Right ventricle myocardium inferior (tissue), 1 donor: ENCODE measurements around the gene KIAA1958. TPM values are rescaled to one million over a fixed set of nuclear protein-coding genes. Genes with fewer than 3 reads are reported as not detected.
A peak's percentile ranks its signal among the peaks of the same experiment; 100 is the strongest.

ENCODE experiments used
- ATAC-seq: fragments of 200-7000 bp; cut with Tn5 transposase; one replicate; pipeline ENCODE4 v1.9.1; 2020; ENCODE audit warnings: mild to moderate bottlenecking, moderate library complexity
- DNase-seq: peaks from one replicate; pipeline ENCODE4 v3.0.0; 2021; ENCODE audit errors: missing footprints
- intact Hi-C: fragments of 100-400 bp; cut with DNase I; formaldehyde crosslinking; loops from one replicate; pipeline ENCODE4 v1.11.0; 2022
- total RNA-seq: library from RNA; stranded (reverse); fragmentation: NEBNext Ultra II Directional; extraction: Animal tissue kit (Norgen Biotek cat#: 25700); gene quantifications from one replicate; pipeline ENCODE4 v1.2.1, GENCODE V29; 2021
- donor health status: DM: no; HTN: yes; CAD: no; lungs with severe emphysema.

The KIAA1958 gene
- total RNA-seq, 1 donor from 2014 or later = 5.0 TPM

- intact Hi-C loops = no loop called here
- DNase-seq (peak; percentile 85), ATAC-seq (peak; percentile 35)
These were observed 576 bp downstream of the KIAA1958 start for GRCh38 chr9:112487008-112487798.

DNA sequence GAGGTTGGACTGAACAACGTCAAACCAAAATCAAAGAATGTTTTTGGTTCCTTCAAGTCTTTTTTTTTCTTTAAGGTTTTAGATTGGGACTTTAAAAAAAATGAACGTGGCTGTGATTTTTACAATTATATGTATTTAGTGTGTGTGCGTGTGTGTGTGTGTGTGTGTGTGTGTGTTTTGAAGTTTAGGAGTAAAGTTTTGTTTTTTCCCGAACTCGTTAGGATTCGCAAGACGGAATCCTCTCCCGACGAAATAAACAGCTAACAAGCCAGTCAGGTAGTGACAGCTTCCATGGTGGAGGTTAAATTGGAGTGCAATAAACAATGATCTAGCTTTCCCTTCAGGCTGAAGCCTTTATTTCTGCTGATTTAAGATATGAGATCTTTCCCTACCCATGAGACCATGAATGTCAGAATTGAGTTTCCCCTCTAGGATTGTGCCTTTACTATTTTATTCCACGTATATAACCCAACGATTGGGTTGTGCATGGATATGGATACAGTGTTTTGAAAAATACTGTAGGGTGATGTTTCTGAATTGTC, 1.2 kb downstream of the KIAA1958 start:
- ATAC-seq (no peak), DNase-seq (no peak)
- intact Hi-C loops = no loop called here

DNA sequence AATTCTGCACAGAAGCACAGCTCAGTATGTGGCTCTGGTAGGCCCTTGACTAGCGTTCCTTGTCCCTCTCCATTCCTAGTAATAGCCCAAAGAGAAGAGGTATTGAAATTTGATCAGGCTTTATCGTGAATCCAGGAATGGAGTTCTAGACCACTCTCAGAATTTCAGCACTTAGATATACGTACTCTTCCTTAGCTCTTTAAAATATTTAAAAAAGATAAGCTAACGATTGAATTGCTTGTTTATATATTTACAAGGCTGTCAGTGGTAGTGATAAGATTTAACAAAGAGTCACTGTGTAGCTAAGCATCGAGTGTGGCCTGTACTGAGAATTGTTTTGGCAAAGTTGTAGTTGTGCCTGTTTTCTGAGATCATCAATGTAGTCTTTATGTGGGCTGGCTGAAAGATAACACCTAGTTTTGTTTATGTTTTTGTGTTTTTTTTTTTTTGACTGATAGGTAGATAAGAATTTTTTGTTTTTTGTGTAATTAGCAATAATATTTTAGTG, 2.5 kb downstream of the KIAA1958 start:
- no peak for DNase-seq
- intact Hi-C loops = no loop called here
- no peak for ATAC-seq

- no peak for DNase-seq
- no peak for ATAC-seq
- intact Hi-C loops = no loop called here
These were observed 3.4 kb downstream of the KIAA1958 start for GRCh38 chr9:112489876-112490666.

- ATAC-seq (no peak), DNase-seq (no peak)
- intact Hi-C loops = no loop called here
These were observed 6.9 kb downstream of the KIAA1958 start for GRCh38 chr9:112493393-112494137.

DNA sequence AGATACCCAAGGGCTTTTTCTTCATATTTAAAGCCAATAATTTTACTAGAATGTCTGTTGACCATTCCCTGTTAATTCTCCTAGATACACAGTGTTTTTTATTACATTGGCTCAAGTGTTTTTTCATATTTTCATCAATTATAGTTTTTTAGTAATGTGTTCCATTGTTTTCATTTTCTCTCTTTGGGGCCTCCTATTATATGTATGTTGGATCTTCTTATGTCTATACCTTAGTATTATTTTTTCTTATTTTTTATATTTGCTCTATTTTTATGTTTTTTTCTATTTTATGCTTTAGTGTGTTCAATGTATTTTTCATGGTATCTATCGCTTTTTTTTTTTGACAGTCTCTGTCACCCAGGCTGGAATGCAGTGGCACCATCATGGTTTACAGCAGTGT, 7.5 kb downstream of the KIAA1958 start:
- ATAC-seq = no peak
- no peak for DNase-seq
- intact Hi-C loops = no loop called here

DNA sequence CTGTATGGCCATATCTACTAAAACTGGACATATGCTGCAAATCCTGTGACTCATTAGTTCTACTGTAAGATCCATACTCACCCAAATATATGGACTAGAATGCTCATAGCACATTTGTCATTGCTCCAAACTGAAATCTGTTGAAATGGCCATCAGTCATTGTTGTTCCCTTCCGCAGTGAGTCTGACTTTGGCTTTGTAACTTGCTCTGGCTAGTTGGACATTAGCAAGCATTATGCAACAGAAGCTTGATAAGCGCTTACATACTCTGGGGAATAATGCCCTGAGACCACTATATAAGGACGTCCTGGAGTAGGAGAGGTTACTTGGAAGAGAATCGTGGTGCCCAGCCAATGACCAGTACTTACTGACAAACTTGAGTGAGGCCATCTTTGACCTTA, 9.0 kb downstream of the KIAA1958 start:
- DNase-seq (no peak), ATAC-seq (no peak)
- intact Hi-C loops = loop anchor here (5.0 kb wide), 1 partner anchor 62 kb away; no protein-coding TSS in a partner anchor

DNA sequence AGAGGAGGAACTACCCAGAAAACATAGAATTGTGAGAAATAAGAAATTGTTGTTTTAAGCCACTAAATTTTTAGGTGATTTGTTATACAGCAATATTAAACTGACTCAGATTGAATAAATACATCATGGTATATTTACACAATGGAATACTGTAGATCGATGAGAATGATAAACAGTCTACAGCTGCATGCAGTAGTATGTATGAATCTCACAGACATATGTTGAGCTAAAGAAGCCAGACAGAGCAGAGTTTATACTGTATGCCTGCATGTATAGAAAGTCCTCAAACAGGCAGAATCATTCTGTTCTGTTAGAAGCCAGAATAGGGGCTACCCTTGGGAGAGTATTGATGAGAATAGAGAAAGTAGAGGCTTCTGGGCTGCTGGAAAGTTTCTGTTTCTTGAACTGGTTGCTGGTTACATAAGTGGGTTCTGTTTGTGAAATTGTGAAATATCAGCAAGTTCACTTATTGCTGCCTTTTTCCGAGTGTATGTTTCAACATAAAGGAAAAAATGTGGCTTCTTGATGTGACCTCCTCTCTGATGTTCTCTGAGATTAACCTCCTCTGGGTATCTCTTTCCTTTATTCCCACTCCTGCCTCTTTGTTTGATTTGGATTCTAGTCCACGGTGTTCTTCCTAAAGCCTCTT, 9.6 kb downstream of the KIAA1958 start:
- intact Hi-C loops = loop anchor here (5.0 kb wide), 1 partner anchor 61 kb away; no protein-coding TSS in a partner anchor
- DNase-seq (no peak), ATAC-seq (no peak)

DNA sequence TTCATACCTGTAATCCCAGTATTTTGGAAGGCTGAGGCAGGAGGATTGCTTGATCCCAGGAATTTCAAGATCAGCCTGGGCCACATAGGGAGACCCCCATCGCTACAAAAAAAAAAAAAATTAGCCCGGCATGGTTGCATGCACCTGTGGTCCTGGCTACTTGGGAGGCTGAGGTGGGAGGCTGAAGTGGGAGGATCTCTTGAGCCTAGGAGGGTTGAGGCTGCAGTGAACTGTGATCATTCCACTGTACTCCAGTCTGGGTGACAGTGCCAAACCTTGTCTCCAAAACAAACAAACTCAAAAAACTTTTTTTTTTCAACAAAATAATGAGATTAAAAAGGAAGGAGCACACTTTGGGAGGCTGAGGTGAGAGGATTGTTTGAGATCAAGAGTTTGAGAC, 14.2 kb downstream of the KIAA1958 start:
- ATAC-seq (no peak), DNase-seq (no peak)
- intact Hi-C loops = no loop called here

DNA sequence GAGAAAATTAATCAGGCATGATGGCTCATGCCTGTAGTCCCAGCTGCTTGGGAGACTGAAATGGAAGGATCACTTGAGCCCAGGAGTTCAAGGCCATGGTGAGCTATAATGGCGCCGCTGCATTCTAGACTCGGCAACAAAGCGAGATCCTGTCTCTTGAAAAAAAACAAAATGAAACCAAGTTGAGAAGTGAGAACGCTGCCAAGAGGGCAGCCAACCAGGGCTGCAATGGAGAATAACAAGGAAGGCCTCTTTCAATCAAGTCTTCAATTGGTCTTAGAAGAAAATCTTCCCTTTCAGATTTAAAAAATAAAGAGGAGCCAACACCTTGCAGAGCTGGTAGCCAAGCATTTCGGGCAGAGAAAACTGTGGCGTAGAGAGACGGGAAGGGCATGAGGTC, 14.7 kb downstream of the KIAA1958 start:
- DNase-seq (no peak), ATAC-seq (no peak)
- intact Hi-C loops = no loop called here

- intact Hi-C loops = no loop called here
- ATAC-seq (no peak), DNase-seq (no peak)
These were observed 15.7 kb downstream of the KIAA1958 start for GRCh38 chr9:112502175-112502946.

DNA sequence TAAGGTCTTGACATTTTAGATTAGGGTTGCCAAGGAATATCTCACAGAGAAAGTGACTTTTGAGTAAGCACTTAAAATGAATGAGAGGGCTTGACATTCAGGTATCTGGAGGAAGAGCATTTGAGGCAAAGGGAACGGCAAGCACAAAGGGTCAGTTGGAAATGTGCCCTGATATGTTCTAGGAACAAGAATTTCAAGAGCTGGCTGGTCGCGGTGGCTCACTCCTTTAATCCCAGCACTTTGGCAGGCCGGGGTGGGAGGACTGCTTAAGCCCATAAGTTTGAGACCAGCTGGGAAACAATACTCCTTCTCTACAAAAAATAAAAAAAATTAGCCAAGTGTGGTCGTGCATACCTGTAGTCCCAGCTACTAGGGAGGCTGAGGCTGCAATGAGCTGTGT, 16.5 kb downstream of the KIAA1958 start:
- ATAC-seq = peak; percentile 60
- DNase-seq = peak; percentile 69
- intact Hi-C loops = no loop called here

DNA sequence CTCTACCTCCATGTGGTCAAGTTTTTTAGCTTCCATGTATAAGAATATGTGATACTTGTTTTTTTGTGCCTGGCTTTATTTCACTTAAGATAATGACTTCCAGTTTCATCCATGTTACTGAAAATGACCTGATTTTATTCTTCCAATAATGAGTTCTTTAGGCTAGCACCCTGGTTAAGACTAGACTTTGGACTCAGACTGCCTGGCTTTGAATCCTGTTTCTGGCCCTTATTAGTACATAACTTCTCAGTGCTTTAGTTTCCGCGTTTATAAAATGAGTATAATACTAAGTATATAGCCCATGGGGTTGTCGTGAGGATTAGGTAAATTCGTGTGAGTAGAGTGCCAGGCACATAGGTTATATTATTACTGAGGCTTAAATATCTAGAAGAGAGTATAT, 18.5 kb downstream of the KIAA1958 start:
- DNase-seq (no peak), ATAC-seq (no peak)
- intact Hi-C loops = no loop called here

DNA sequence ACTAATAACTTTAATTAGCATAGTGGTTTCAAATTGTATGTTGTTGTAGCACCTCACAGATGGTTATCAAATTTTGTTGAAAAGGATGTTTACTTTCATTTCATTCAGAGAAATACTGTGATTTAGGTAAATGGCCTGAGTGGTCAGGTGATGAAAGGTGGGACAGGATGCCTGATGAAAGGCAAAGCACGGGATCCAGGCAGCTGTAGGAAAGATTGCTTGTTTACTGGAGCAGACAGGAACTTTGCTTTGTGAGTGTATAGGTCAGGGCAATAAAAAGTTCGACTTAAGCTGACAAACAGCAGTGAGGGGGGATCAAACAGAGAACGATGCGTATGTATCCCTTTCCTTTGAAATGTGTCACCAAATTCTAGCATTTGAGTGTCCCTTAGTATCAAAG, 19.0 kb downstream of the KIAA1958 start:
- intact Hi-C loops = no loop called here
- DNase-seq = no peak
- ATAC-seq = no peak

DNA sequence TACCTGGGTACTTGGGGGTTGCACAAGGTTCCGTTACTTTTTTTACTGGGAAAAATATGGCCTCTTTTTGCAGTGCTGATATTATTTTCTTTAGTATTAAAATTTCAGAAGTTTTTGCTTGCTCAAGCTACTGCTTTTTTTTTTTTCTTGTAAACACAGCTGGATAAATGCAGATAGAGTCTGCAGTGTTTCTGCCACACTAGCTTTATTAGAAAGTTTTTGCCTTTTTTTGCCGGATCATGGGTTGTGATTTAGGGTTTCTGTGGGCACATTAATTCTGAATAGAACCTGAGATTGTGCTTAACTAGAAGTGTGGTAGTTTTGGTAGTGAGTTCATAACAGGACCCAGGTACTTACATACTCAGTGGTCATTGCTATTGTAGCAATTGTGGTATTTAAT, 19.9 kb downstream of the KIAA1958 start:
- intact Hi-C loops = no loop called here
- ATAC-seq (no peak), DNase-seq (no peak)

- no peak for ATAC-seq
- intact Hi-C loops = no loop called here
- DNase-seq = no peak
These were observed 20.5 kb downstream of the KIAA1958 start for GRCh38 chr9:112507001-112507680.

- intact Hi-C loops = no loop called here
- no peak for DNase-seq
- ATAC-seq = no peak
These were observed 21.8 kb downstream of the KIAA1958 start for GRCh38 chr9:112508377-112508776.
